Measurements from ENCODE around the gene ARMC2. TPM values are rescaled to one million over a fixed set of nuclear protein-coding genes. Genes with fewer than 3 reads are reported as not detected.

The ARMC2 gene
- total and polyA plus RNA-seq, 2 of the 8 experiments (the other 6 are each of a cell fraction or from before 2014, with no cell fraction given) = 1.6 to 4.4 TPM

- DNase-seq (ENCODE audit: low read depth in 1 of 2, low spot score in 2 of 2) = no peak
- Histone ChIP-seq H3K14ac (ENCODE audit: insufficient read length) (no peak overlapping the region), H3K36me3 (ENCODE audit: control insufficient read depth in 2 of 4, insufficient read depth in 4 of 4, low read length in 3 of 4) (no peaks in the 10 kb centered on the region), H3K27ac (ENCODE audit: low read depth, low read length) (no peak overlapping the region), H3K4me1 (replicated peaks in 1 of 4; ENCODE audit: control insufficient read depth in 3 of 4, insufficient read depth in 4 of 4, low read length in 3 of 4) (no peaks in the 10 kb centered on the region), H3K18ac (ENCODE audit: extremely low read depth, low read length) (no peak overlapping the region), H4K91ac (replicated peaks; ENCODE audit: insufficient read length, low read length) (no peak overlapping the region), H2AFZ (ENCODE audit: low read length) (no peak overlapping the region), H3K79me2 (ENCODE audit: control insufficient read depth in 1 of 2, insufficient read depth in 2 of 2, low read length in 2 of 2) (no peaks in the 10 kb centered on the region), H3K56ac (replicated peaks; ENCODE audit: insufficient read length, low read depth, low read length) (no peak overlapping the region), H3K9me3 (ENCODE audit: insufficient read depth in 2 of 2, low read depth in 1 of 2, low read length in 1 of 2) (no peaks in the 10 kb centered on the region), H4K20me1 (replicated peaks in 1 of 2; ENCODE audit: control insufficient read depth in 1 of 2, insufficient read depth in 2 of 2, low read length in 2 of 2) (no peaks in the 10 kb centered on the region), H3K4me2 (ENCODE audit: insufficient read depth in 1 of 2, low read depth in 2 of 2, low read length in 2 of 2) (no peak overlapping the region), H2AK5ac (ENCODE audit: low read depth, low read length) (no peak overlapping the region), H3K9ac (replicated peaks in 1 of 4; ENCODE audit: extremely low read depth in 1 of 4, low read depth in 3 of 4, low read length in 3 of 4) (no peak overlapping the region), H2BK12ac (ENCODE audit: low read depth, low read length) (no peak overlapping the region), H4K5ac (ENCODE audit: insufficient read length, low read depth, low read length) (no peak overlapping the region), H3K4me3 (ENCODE audit: extremely low read depth in 1 of 4, insufficient read depth in 2 of 4, low read depth in 3 of 4, low read length in 4 of 4) (no peak overlapping the region), H2BK20ac (ENCODE audit: low read length) (no peak overlapping the region), H3K27me3 (replicated peaks in 1 of 4; ENCODE audit: control insufficient read depth in 3 of 4, extremely low read depth in 1 of 4, insufficient read depth in 3 of 4, low read length in 3 of 4) (no peaks in the 10 kb centered on the region), H3K79me1 (ENCODE audit: low read depth, low read length) (no peaks in the 10 kb centered on the region), H2BK120ac (replicated peaks; ENCODE audit: low read depth, low read length) (no peak overlapping the region), H3K4ac (replicated peaks; ENCODE audit: insufficient read length, low read depth, low read length) (no peak overlapping the region), H2BK15ac (ENCODE audit: low read length) (no peak overlapping the region), H2BK5ac (ENCODE audit: low read depth, low read length) (no peak overlapping the region), H3K23ac (ENCODE audit: insufficient read length) (no peak overlapping the region), H3K23me2 (ENCODE audit: low read depth, low read length) (no peaks in the 10 kb centered on the region), H4K8ac (ENCODE audit: extremely low read depth, insufficient read depth, low read length) (no peak overlapping the region)
- FAIRE-seq = no peak
- ChIA-PET CTCF (ENCODE audit: partially characterized antibody) (interaction anchor here (0.6 to 2.2 kb wide), 12 partner anchors 9 to 467 kb away, joined by 3 to 12 read pairs (median 4); no protein-coding TSS in a partner anchor), POLR2A (ENCODE audit: partially characterized antibody) (no interaction called here)
- WGBS, 2 experiments (ENCODE audit: extremely low coverage in 1 of 2, insufficient coverage in 1 of 2, insufficient read length in 1 of 2, insufficient replicate concordance in 2 of 2, low coverage in 1 of 2, low lambda C conversion rate in 2 of 2, missing lambda C conversion rate in 1 of 2) = 89% methylated on average over 10 of the region's 10 CpGs; no CpG with 5 or more reads in 1 of the 2 experiments
- TF ChIP-seq PHF8 (conservative IDR thresholded peaks at IDR 0.05; ENCODE audit: low read depth, low read length) (no peak), SIN3A (conservative IDR thresholded peaks at IDR 0.05 in 1 of 2, IDR thresholded peaks at IDR 0.05 in 1 of 2; ENCODE audit: low read depth in 1 of 2, low read length in 2 of 2) (no peak), CHD2 (IDR thresholded peaks at IDR 0.05; ENCODE audit: low read length) (no peak), CBX8 (IDR thresholded peaks at IDR 0.05; ENCODE audit: borderline replicate concordance, low read depth, low read length) (no peak), POU5F1 (IDR thresholded peaks at IDR 0.05; ENCODE audit: low read depth, low read length) (no peak), RBBP5 (IDR thresholded peaks at IDR 0.05; ENCODE audit: borderline replicate concordance, low read depth, low read length) (no peak), SP1 (IDR thresholded peaks at IDR 0.05; ENCODE audit: low read depth, low read length) (no peak), SAP30 (IDR thresholded peaks at IDR 0.05; ENCODE audit: insufficient read depth, insufficient replicate concordance, low read length) (no peak), YY1 (IDR thresholded peaks at IDR 0.05; ENCODE audit: low read depth, low read length) (no peak), NRF1 (IDR thresholded peaks at IDR 0.05; ENCODE audit: low read depth, low read length) (no peak), SIRT6 (IDR thresholded peaks at IDR 0.05; ENCODE audit: low read length) (no peak), TEAD4 (IDR thresholded peaks at IDR 0.05; ENCODE audit: low read depth, low read length) (no peak), HDAC2 (IDR thresholded peaks at IDR 0.05; ENCODE audit: borderline replicate concordance in 1 of 2, low read depth in 2 of 2, low read length in 2 of 2) (no peak)
Observed at GRCh38 chr6:108958900-108959770, 110.9 kb downstream of the ARMC2 start.

All from H1 (cell line).